ENCODE results near the gene TEAD1. TPM values are rescaled to one million over a fixed set of nuclear protein-coding genes. Genes with fewer than 3 reads are reported as not detected.

Gene TEAD1
- total and polyA plus RNA-seq, 10 of the 15 experiments (the other 5 are each of a cell fraction or from before 2014, with no cell fraction given): 0.01 to 0.59 (median 0.04) TPM; not detected in 6

DNA sequence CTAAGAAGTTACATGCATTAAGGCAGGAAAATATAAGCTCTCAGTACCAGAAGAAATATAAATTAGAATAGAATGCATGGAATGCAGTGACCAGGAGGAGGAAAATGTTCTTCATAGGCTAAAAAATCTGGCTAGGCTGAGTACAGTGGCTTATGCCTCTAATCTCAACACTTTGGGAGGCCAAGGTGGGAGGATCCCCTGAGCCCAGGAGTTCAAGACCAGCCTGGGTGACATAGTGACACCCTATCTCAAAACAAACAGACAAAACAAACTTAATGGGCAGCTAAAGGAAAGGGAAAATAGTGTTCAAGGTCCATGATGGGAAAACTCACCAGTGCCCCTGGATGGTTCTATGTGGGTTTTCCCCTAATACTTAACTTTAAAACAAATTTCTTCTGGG, 256.6 kb downstream of the TEAD1 start (continued):
- TF ChIP-seq, protein P1, sequence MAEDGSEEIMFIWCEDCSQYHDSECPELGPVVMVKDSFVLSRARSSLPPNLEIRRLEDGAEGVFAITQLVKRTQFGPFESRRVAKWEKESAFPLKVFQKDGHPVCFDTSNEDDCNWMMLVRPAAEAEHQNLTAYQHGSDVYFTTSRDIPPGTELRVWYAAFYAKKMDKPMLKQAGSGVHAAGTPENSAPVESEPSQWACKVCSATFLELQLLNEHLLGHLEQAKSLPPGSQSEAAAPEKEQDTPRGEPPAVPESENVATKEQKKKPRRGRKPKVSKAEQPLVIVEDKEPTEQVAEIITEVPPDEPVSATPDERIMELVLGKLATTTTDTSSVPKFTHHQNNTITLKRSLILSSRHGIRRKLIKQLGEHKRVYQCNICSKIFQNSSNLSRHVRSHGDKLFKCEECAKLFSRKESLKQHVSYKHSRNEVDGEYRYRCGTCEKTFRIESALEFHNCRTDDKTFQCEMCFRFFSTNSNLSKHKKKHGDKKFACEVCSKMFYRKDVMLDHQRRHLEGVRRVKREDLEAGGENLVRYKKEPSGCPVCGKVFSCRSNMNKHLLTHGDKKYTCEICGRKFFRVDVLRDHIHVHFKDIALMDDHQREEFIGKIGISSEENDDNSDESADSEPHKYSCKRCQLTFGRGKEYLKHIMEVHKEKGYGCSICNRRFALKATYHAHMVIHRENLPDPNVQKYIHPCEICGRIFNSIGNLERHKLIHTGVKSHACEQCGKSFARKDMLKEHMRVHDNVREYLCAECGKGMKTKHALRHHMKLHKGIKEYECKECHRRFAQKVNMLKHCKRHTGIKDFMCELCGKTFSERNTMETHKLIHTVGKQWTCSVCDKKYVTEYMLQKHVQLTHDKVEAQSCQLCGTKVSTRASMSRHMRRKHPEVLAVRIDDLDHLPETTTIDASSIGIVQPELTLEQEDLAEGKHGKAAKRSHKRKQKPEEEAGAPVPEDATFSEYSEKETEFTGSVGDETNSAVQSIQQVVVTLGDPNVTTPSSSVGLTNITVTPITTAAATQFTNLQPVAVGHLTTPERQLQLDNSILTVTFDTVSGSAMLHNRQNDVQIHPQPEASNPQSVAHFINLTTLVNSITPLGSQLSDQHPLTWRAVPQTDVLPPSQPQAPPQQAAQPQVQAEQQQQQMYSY (CRISPR knock-in tag; IDR thresholded peaks at IDR 0.05): no peak
- no peak for TF ChIP-seq BCL11A (IDR thresholded peaks at IDR 0.05; ENCODE audit: low read depth, low read length)
- TF ChIP-seq PKNOX1 (IDR thresholded peaks at IDR 0.05): no peak
- no peak for TF ChIP-seq RFX5 (IDR thresholded peaks at IDR 0.05; ENCODE audit: low read depth, low read length)
- no peak for TF ChIP-seq RELA (IDR thresholded peaks at IDR 0.05; ENCODE audit: borderline replicate concordance, partially characterized antibody)
- TF ChIP-seq CREM (IDR thresholded peaks at IDR 0.05; ENCODE audit: low read depth): no peak

DNA sequence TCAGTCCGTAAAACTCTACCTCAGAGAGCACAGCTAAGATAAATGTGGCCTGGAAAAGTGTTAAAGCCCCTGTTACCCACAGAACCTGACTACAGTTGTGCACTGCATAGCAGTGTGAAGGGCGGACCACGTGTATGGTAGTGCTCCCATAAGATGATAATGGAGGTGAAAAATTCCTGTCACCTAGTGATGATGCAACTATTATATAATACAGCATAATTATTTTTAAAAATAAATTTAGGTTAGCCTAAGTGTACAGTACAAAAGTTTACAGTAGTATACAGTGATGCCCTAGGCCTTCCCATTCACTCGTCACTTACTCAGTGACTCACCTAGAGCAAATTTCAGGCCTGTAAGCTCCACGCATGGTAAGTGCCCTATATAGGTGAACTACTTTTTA, 258.3 kb downstream of the TEAD1 start:
- DNase-seq (ENCODE audit: low read depth, low spot score) (no peak), FAIRE-seq (no peak), ATAC-seq (no peak)
- Histone ChIP-seq H4K20me1 (ENCODE audit: control insufficient read depth, insufficient read depth) (no peaks in the 10 kb centered on the region), H3K27me3 (replicated peaks in 1 of 2; ENCODE audit: control insufficient read depth in 2 of 2, insufficient read depth in 2 of 2, low read length in 1 of 2) (no peaks in the 10 kb centered on the region), H3K9ac (ENCODE audit: control insufficient read depth, insufficient read depth, low read length) (no peak overlapping the region), H3K36me3 (ENCODE audit: control insufficient read depth in 2 of 2, insufficient read depth in 2 of 2, low read length in 1 of 2) (no peaks in the 10 kb centered on the region), H3K4me1 (ENCODE audit: control insufficient read depth, insufficient read depth, low read length) (no peaks in the 10 kb centered on the region), H2AFZ (ENCODE audit: control insufficient read depth, low read depth, low read length) (no peak overlapping the region), H3K27ac (ENCODE audit: control insufficient read depth, insufficient read depth) (no peak overlapping the region), H3K9me3 (replicated peaks; ENCODE audit: control insufficient read depth, insufficient read depth, low read length) (no peaks in the 10 kb centered on the region), H3K79me2 (ENCODE audit: control insufficient read depth, insufficient read depth, low read length) (no peaks in the 10 kb centered on the region), H3K4me2 (ENCODE audit: control insufficient read depth, insufficient read depth) (no peak overlapping the region), H3K4me3 (no peak overlapping the region)
- 48% methylated on average over 5 of the region's 5 CpGs for WGBS (ENCODE audit: insufficient coverage, insufficient replicate concordance, low lambda C conversion rate, missing lambda C conversion rate)
- SMC1A ChIA-PET (ENCODE audit: uncharacterized antibody, unreplicated experiment): no interaction called here
- POLR2A ChIA-PET: no interaction called here
- no TSS peak for BruUV-seq (replicated peaks)
- RAD21 ChIA-PET (ENCODE audit: unreplicated experiment): no interaction called here
- CTCF ChIA-PET: no interaction called here
- TF ChIP-seq FOS (IDR thresholded peaks at IDR 0.05; ENCODE audit: borderline replicate concordance, extremely low read depth, insufficient read length) (no peak), HCFC1 (IDR thresholded peaks at IDR 0.05; ENCODE audit: low read length) (no peak), CREM (IDR thresholded peaks at IDR 0.05; ENCODE audit: low read depth) (no peak), ATF7 (IDR thresholded peaks at IDR 0.05; ENCODE audit: low read depth) (no peak)
- intact Hi-C loops (cut with micrococcal nuclease; ENCODE audit: unreplicated experiment): no loop called here
- in situ Hi-C loops (cut with MboI): no loop called here
